Effector memory CD8-positive, alpha-beta T cell (primary cell): Measurements from ENCODE around the gene CERCAM.

ENCODE experiments used
- ATAC-seq: fragments of 150-1000 bp; cut with Tn5 transposase; replicated peaks from 2 replicates; pipeline ENCODE4 v1.10.0; 2021; ENCODE audit warnings: mild to moderate bottlenecking, moderate library complexity
- DNase-seq, 3 experiments: peaks; one replicate each; pipeline ENCODE4 v3.0.0; 2021
- H3K27ac Mint-ChIP-seq, 2 donors: one replicate each; pipeline ENCODE4 v1.8.0; 2022; ENCODE audit warnings: mild to moderate bottlenecking in 2 of 2, mixed read lengths in 2 of 2, moderate library complexity in 2 of 2
- H3K27me3 Mint-ChIP-seq, 2 donors: one replicate each; pipeline ENCODE4 v1.8.0; 2022; ENCODE audit warnings: mixed read lengths in 2 of 2
- H3K36me3 Mint-ChIP-seq: one replicate; pipeline ENCODE4 v1.8.0; 2022; ENCODE audit warnings: mild to moderate bottlenecking, moderate library complexity, mixed read lengths; ENCODE audit not compliant: insufficient read depth
- H3K4me1 Mint-ChIP-seq, 2 donors: one replicate each; pipeline ENCODE4 v1.8.0; 2022; ENCODE audit warnings: low read depth in 2 of 2, mixed read lengths in 2 of 2
- H3K4me3 Mint-ChIP-seq, 2 donors: one replicate each; pipeline ENCODE4 v1.8.0; 2022; ENCODE audit warnings: mild to moderate bottlenecking in 2 of 2, mixed read lengths in 2 of 2, moderate library complexity in 2 of 2
- H3K9me3 Mint-ChIP-seq, 2 donors: one replicate each; pipeline ENCODE4 v1.8.0; 2022; ENCODE audit warnings: mixed read lengths in 2 of 2
- total RNA-seq, 9 experiments: gene quantifications; one replicate each; lab custom pipeline; 2026; lab: John Stamatoyannopoulos, UW

CERCAM gene, protein sequence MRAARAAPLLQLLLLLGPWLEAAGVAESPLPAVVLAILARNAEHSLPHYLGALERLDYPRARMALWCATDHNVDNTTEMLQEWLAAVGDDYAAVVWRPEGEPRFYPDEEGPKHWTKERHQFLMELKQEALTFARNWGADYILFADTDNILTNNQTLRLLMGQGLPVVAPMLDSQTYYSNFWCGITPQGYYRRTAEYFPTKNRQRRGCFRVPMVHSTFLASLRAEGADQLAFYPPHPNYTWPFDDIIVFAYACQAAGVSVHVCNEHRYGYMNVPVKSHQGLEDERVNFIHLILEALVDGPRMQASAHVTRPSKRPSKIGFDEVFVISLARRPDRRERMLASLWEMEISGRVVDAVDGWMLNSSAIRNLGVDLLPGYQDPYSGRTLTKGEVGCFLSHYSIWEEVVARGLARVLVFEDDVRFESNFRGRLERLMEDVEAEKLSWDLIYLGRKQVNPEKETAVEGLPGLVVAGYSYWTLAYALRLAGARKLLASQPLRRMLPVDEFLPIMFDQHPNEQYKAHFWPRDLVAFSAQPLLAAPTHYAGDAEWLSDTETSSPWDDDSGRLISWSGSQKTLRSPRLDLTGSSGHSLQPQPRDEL
- total RNA-seq = 0.52 to 4.7 (median 1.8) reads per million in 9 experiments

DNA sequence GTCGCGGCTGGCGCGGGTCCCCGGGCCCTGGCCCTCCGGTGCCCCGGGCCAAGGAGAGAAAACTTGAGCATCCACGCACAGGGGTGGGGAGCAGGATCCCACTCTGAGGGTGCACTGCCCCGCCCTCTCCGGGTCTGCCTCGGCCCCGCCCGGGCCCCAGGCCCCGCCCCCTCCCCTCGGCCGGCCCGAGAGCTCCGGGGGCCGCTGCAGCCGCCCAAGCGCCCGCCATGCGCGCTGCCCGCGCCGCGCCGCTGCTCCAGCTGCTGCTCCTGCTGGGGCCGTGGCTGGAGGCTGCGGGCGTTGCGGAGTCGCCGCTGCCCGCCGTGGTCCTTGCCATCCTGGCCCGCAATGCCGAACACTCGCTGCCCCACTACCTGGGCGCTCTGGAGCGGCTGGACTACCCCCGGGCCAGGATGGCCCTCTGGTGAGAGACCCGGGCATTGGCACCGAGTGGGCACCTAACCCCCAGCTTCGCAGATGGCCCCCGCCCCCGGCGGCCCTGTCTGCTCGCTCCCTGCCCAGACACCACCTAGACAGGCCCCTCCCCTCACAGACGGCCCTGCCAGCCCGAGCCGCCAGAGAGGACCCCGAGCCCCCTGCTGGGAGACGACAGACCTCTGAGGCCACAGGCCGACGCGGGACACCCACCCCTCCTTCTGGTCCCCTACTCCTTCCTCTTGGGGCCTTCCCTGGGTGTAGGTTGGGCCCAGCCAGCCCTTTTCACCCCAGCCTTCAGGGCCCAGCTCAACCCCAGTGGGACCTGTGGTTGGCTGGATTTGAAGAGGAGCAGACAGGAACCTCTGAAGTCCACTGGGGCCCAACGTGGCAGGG is at the start of gene CERCAM:
TSS of gene CERCAM (plus strand) at position 207 of the 831 bp plus-strand sequence. CDS start at position 228, 21 bp downstream.
- Mint-ChIP-seq H3K27me3 (peaks cover 17 to 31% of the 10 kb centered on the region in 2 donors), H3K4me1 (peaks cover 7 to 14% of the 10 kb centered on the region in 2 donors), H3K36me3 (peaks cover 4% of the 10 kb centered on the region), H3K27ac (peak within 1 kb of the TSS; percentile 19 to 70), H3K4me3 (peak within 1 kb of the TSS; percentile 83), H3K9me3 (no peaks in the 10 kb centered on the region)
- ATAC-seq (peak; percentile 74), DNase-seq (peak; percentile 25 to 44 (median 27))

DNA sequence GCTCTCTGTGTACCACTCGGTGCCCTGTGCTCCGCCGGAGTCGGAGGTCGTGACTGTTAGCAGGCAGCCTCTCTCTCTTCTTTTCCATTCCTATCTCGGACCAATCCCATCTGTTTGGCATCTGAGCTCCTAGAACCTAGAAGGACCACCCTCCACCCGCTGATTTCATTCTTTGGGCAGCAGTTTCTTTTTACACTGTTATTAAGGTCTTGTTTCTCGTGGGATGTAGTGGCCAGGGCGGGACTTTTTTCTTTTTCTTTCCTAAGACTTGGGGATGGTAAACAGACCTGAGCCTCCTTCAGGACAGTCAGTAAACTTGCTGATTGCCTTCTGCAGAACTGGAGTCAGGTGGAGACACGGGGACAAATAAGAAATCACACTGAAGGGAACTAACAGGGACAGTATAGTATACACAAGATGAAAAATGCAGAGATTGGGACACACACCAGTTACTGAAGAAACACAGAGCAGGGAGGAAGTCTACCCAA is 49.0 kb upstream of the CERCAM start:
- Mint-ChIP-seq H3K4me1 (peaks cover 28 to 35% of the 10 kb centered on the region in 2 donors), H3K27me3 (peaks cover 6 to 9% of the 10 kb centered on the region in 2 donors), H3K27ac (peak overlapping the region; percentile 95 to 98), H3K36me3 (peaks cover 14% of the 10 kb centered on the region), H3K9me3 (no peaks in the 10 kb centered on the region), H3K4me3 (peak overlapping the region; percentile 87 to 99)
- DNase-seq (no peak), ATAC-seq (no peak)

DNA sequence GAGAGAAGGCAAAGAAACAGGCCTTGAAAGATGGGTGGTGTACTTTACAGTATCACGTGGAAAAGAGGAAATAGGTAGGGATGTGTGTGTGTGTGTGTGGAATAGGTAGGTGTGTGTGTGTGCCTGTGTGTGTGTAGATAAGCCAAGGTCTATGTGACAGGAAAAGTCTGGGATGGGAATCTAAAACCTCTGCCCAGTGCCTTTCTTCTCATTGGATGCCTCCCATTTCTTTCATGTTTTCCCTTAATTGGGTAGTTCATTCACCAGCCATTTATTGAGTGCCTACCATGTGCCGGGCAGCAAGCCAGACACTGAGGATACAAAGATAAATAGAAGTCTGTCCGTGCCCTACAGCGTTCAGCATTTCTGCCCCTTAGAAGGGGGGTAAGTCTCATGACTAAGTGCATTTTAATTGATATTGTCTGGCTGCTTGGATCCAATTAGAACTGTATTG is 48.4 kb upstream of the CERCAM start:
- DNase-seq (no peak), ATAC-seq (no peak)
- Mint-ChIP-seq H3K27ac (peak overlapping the region; percentile 95 to 98), H3K9me3 (no peaks in the 10 kb centered on the region), H3K4me3 (peak overlapping the region; percentile 87 to 99), H3K4me1 (peaks cover 28 to 35% of the 10 kb centered on the region in 2 donors), H3K36me3 (peaks cover 14% of the 10 kb centered on the region), H3K27me3 (peaks cover under 1 to 4% of the 10 kb centered on the region in 2 donors)

DNA sequence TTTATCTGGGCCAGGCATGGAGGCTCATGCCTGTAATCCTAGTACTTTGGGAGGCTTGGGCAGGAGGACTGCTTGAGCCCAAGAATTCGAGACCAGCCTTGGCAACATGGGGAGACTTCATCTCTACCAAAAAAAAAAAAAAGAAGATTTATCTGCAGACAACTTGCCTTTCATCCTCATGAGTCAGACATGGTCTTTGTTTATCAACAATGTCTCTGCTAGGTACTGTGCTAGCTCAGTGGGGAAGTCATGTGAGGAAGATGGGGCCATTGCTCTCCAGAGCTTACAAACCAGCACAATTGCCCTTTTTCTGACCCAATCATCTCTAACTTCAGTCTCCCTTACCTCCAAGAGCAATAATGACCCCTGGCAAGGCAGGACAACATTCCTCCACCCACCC is 47.9 kb upstream of the CERCAM start:
- peak overlapping the region; percentile 87 to 99 for H3K4me3 Mint-ChIP-seq
- peak overlapping the region in 1 of 2 donors; percentile 61 for H3K27ac Mint-ChIP-seq
- DNase-seq (no peak), ATAC-seq (no peak)
- H3K4me1 Mint-ChIP-seq = peaks cover 28 to 35% of the 10 kb centered on the region in 2 donors
- H3K9me3 Mint-ChIP-seq = no peaks in the 10 kb centered on the region
- H3K27me3 Mint-ChIP-seq = no peaks in the 10 kb centered on the region
- peaks cover 14% of the 10 kb centered on the region for H3K36me3 Mint-ChIP-seq

DNA sequence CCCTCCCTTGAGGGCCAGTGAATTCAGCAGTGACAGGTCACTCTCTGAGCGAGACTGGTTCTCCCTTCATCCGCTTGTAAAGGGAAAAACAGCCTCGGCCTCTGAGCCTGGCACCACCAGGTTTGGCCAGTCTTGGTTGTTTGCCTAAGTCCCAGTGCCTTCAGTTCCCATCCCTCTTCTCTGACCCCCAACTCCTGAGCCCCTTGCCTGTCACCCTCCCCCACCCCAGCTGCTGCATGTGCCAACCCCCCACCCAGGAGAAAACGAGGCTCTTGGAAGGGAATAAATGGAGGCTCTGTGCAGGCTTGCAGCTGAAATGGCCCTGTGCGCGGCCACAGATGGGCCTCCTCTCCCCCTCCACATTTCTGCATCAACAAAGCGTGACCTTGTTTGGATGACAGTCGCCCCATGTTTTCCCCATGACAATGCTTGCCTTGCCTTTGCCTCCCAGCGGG is 46.4 kb upstream of the CERCAM start:
- peaks cover 28 to 35% of the 10 kb centered on the region in 2 donors for H3K4me1 Mint-ChIP-seq
- H3K27me3 Mint-ChIP-seq = no peaks in the 10 kb centered on the region
- DNase-seq (no peak), ATAC-seq (no peak)
- H3K27ac Mint-ChIP-seq = no peak overlapping the region
- H3K9me3 Mint-ChIP-seq = no peaks in the 10 kb centered on the region
- H3K36me3 Mint-ChIP-seq = peaks cover 28% of the 10 kb centered on the region
- H3K4me3 Mint-ChIP-seq = no peak overlapping the region

DNA sequence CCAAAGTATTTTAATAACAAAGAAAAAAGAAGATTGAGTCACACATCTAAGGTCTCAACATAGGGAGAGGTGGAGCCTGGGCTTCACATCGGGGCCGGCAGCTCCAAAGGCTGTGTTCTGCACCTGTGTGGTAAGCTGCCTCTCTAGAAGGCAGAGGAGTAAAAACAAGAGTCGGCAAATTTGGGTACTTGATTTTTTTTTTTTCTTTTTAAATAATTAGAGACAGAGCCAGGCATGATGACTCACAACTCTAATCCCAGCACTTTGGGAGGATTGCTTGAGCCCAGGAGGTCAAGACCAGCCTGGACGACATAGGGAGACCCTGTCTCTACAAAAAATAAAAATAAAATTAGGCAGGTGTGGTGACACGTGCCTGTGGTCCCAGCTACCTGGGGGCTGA is 44.8 kb upstream of the CERCAM start:
- no peaks in the 10 kb centered on the region for H3K27me3 Mint-ChIP-seq
- peaks cover 38% of the 10 kb centered on the region for H3K36me3 Mint-ChIP-seq
- no peak overlapping the region for H3K4me3 Mint-ChIP-seq
- ATAC-seq (no peak), DNase-seq (no peak)
- no peaks in the 10 kb centered on the region for H3K9me3 Mint-ChIP-seq
- peaks cover 21 to 30% of the 10 kb centered on the region in 2 donors for H3K4me1 Mint-ChIP-seq
- no peak overlapping the region for H3K27ac Mint-ChIP-seq

DNA sequence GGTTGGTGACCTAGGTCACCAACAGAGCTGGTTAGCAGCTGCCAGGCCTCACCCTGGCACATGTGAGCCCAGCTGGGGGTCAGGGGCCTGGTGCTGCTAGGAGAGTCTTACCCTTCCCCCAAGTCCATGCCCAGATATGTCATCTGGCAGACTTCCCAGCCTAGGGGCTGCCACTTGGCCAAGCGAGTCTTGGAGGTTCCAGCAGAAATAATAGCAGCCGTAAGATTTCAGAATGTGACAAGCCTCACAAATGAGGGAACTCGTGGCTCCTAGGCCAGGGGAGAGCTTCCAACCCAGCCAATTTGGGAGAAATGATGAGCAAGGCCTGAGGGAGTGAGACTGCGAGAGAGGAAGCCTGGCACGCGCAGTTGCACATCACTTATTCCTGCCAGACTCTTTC is 38.4 kb upstream of the CERCAM start:
- H3K4me3 Mint-ChIP-seq = no peak overlapping the region
- H3K27me3 Mint-ChIP-seq = no peaks in the 10 kb centered on the region
- peaks cover 35% of the 10 kb centered on the region for H3K36me3 Mint-ChIP-seq
- no peaks in the 10 kb centered on the region for H3K9me3 Mint-ChIP-seq
- peaks cover 3 to 9% of the 10 kb centered on the region in 2 donors for H3K4me1 Mint-ChIP-seq
- DNase-seq = no peak
- H3K27ac Mint-ChIP-seq = no peak overlapping the region
- ATAC-seq = no peak

DNA sequence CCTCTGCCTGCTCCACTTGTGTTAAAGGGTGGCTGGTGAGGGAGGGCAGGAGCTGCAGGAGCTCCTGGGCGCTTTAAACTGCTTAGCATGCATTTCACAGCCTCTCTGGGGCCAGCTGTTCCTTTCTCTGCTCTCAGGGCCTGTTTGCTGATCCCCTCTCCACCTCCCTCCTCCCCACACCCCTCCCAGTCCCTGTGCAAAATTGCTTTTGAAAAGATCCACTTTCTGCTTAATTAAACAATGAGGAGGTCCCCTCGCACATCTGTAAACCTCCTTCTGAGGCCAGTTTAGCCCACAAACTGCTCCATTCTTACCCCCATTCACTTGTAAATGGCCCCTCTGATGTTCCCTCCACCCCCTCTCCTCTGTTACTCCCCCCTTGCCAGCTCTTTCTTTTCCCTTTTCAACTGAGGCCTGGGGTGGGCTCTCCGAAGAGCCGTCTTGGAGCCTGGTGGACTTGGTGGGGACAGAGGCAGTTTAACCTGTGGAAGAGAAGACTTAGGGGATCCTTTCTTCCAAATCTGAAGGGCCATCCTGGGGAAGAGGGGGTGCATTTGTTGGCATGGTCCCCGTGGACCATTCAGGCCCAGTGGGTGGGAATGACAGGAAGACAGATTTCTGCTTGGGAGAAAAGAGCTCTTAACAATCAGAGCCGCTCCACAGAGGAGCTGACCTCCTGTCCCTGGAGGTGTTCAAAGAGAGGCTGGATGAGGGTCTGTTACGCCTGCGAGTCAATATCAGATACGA is 37.5 kb upstream of the CERCAM start:
- Mint-ChIP-seq H3K27me3 (no peaks in the 10 kb centered on the region), H3K27ac (no peak overlapping the region), H3K9me3 (no peaks in the 10 kb centered on the region), H3K36me3 (peaks cover 34% of the 10 kb centered on the region), H3K4me1 (peaks cover 3 to 9% of the 10 kb centered on the region in 2 donors), H3K4me3 (no peak overlapping the region)
- DNase-seq (no peak), ATAC-seq (no peak)

DNA sequence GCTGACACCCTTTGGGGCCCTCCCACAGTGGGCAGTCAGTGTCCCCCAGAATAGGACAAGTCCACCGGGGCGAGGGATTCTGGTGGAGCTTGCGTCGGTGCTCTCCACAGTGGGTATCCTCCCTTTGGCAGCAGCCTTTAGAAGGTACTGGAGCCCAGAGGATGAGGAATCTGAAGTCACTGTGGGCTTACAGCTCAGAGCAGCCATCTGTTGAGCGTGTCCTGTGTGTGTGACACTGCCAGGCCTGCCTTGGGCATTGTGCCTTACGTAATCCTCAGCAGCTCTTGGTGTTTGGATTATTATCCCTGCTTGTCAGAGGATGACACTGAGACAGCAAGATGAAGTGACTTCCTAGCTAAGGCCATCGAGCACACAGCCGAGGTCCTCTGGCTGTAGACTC is 36.9 kb upstream of the CERCAM start:
- H3K36me3 Mint-ChIP-seq = peaks cover 28% of the 10 kb centered on the region
- H3K9me3 Mint-ChIP-seq = no peaks in the 10 kb centered on the region
- peaks cover 3 to 9% of the 10 kb centered on the region in 2 donors for H3K4me1 Mint-ChIP-seq
- DNase-seq (no peak), ATAC-seq (no peak)
- H3K4me3 Mint-ChIP-seq = no peak overlapping the region
- H3K27ac Mint-ChIP-seq = no peak overlapping the region
- no peaks in the 10 kb centered on the region for H3K27me3 Mint-ChIP-seq

DNA sequence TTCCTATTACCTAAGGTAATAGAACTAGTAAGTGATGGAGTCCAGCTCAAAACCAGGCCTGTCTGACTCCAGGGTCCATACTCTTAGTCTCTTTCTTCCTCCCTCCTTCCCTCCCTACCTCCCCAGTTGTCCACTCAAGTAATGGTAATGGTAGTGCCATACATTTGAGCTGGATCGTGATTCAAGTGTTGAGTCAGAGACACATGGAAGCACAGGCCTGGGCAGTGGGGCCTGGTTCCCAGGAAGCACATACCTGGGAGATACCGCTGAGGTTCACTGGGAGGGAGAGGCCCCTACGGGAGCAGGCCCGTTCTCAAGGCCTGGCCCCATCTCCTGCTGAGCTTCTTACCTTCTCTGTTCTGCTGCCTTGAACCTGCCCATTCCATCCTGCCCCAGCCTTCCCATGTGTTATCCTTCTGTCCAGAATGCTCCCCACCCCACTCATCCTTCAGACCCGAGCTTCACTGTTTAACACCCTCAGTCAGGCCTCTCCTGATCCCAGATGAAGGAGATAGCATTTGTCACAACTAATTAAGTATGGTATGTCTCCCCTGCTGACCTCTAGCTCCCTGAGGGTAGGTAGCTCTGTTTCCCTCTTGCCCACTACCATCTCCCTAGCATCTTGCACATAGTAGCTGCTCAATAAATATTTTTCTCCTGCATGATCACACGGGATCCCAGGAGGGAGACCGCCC is 35.7 kb upstream of the CERCAM start:
- Mint-ChIP-seq H3K4me1 (peaks cover 3 to 6% of the 10 kb centered on the region in 2 donors), H3K27me3 (no peaks in the 10 kb centered on the region), H3K36me3 (peaks cover 27% of the 10 kb centered on the region), H3K27ac (no peak overlapping the region), H3K4me3 (no peak overlapping the region), H3K9me3 (no peaks in the 10 kb centered on the region)
- DNase-seq = no peak
- ATAC-seq = no peak

DNA sequence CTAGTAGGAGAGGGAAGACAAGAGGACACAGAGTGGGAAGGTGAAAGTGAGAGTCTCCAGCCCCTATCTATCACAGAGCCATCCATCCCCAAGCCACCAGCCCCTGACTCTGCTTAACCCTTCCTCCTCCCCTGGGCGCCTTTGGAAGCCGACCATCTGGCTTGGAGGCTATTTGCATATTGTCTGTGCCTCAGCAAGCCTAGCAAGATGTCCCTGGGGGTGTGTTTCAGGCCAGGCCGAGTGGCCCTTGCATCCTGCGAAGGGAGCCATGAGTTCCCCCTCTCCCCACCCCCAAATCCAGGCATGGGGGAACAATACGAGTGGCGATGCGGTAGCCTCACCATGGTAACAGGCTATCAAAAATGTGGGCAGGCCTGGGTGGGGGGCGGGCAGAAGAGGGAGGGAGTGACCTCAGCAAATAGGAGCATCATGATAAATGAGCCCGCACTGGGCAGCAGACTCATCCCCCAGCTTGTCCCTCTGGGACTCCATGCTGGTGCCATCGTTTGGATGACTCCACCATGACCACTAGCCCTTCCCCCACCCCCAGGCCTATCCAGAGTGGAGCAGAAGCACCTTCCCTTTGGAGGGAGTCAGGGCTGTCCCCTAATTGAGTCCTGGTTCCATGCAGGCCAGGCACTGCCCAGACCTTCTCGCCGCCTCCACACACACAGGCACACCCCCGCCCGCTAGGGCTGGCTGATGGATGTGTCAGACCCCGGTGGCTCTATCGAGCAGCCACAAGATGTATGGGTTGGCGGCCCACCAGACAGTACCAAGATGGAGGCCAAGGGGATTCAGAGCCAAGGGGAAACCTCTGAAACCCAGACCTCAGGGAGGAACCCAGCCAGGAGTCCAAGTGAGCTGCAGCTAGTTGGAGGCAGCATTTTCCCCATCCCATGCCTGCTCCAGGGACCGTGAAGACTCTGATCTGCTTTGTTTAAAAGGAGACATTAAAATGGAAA is 34.9 kb upstream of the CERCAM start:
- peaks cover 3 to 5% of the 10 kb centered on the region in 2 donors for H3K4me1 Mint-ChIP-seq
- H3K4me3 Mint-ChIP-seq = no peak overlapping the region
- ATAC-seq (no peak), DNase-seq (no peak)
- peaks cover 20% of the 10 kb centered on the region for H3K36me3 Mint-ChIP-seq
- H3K27ac Mint-ChIP-seq = no peak overlapping the region
- H3K9me3 Mint-ChIP-seq = no peaks in the 10 kb centered on the region
- no peaks in the 10 kb centered on the region for H3K27me3 Mint-ChIP-seq
